Stimulated activated naive CD8-positive, alpha-beta T cell treated with anti-CD3 and anti-CD28 coated beads, Interleukin-15, amount 100 ng/mL, for 72 hours (primary cell): ENCODE results near the gene SLC37A1.
A peak's percentile ranks its signal among the peaks of the same experiment; 100 is the strongest.
"Not testable (repeated sequence)": the region's sequence is repeated elsewhere in the genome, so short reads cannot be mapped to it uniquely, and the experiment has no call there.

Experiments
- ATAC-seq: fragments of 150-1000 bp; cut with Tn5 transposase; 2 replicates; pipeline ENCODE4 v1.10.0; 2021; ENCODE audit warnings: mild to moderate bottlenecking, moderate library complexity
- DNase-seq, 2 donors: peaks; one replicate each; pipeline ENCODE4 v3.0.0; 2021 to 2022
- H3K27ac Mint-ChIP-seq, 2 donors: one replicate each; pipeline ENCODE4 v1.8.0; 2022; ENCODE audit warnings: mild to moderate bottlenecking in 2 of 2, mixed read lengths in 2 of 2, moderate library complexity in 2 of 2
- H3K27me3 Mint-ChIP-seq: one replicate; pipeline ENCODE4 v1.8.0; 2022; ENCODE audit warnings: mixed read lengths
- H3K4me1 Mint-ChIP-seq: one replicate; pipeline ENCODE4 v1.8.0; 2022; ENCODE audit warnings: mild to moderate bottlenecking, mixed read lengths
- H3K4me3 Mint-ChIP-seq, 2 donors: one replicate each; pipeline ENCODE4 v1.8.0; 2022; ENCODE audit warnings: mild to moderate bottlenecking in 2 of 2, mixed read lengths in 2 of 2, moderate library complexity in 1 of 2
- H3K9me3 Mint-ChIP-seq, 2 donors: one replicate each; pipeline ENCODE4 v1.8.0; 2022; ENCODE audit warnings: mixed read lengths in 2 of 2

Gene SLC37A1

GRCh38 chr21:42513151-42513984 is at the start of gene SLC37A1:
Gene SLC37A1, plus strand, starts transcription at chr21:42513852. Its CDS starts 4,603 bp downstream, at chr21:42518455.
- DNase-seq = peak; percentile 45 to 48
- no peaks in the 10 kb centered on the region for H3K27me3 Mint-ChIP-seq
- ATAC-seq = peak; percentile 81
- H3K4me3 Mint-ChIP-seq = peak within 1 kb of the TSS; percentile 87
- H3K4me1 Mint-ChIP-seq = peaks cover 42% of the 10 kb centered on the region
- no peaks in the 10 kb centered on the region for H3K9me3 Mint-ChIP-seq
- H3K27ac Mint-ChIP-seq = peak within 1 kb of the TSS; percentile 88 to 89

- Mint-ChIP-seq H3K27me3 (peaks cover 7% of the 10 kb centered on the region), H3K4me3 (peak overlapping the region; percentile 73), H3K4me1 (peaks cover 75% of the 10 kb centered on the region), H3K27ac (peak overlapping the region; percentile 79 to 99), H3K9me3 (no peaks in the 10 kb centered on the region)
- DNase-seq (peak; percentile 69 to 77), ATAC-seq (peak; percentile 82)
Observed at GRCh38 chr21:42463861-42464515, 49.7 kb upstream of the SLC37A1 start.

- Mint-ChIP-seq H3K27ac (peak overlapping the region in 1 of 2 donors; percentile 55), H3K27me3 (peaks cover 7% of the 10 kb centered on the region), H3K4me3 (peak overlapping the region; percentile 51 to 67), H3K4me1 (peaks cover 71% of the 10 kb centered on the region), H3K9me3 (no peaks in the 10 kb centered on the region)
- ATAC-seq (no peak), DNase-seq (no peak)
Observed at GRCh38 chr21:42465008-42465802, 48.4 kb upstream of the SLC37A1 start.

GRCh38 chr21:42465803-42466127 is 47.9 kb upstream of the SLC37A1 start:
- H3K4me1 Mint-ChIP-seq = peaks cover 65% of the 10 kb centered on the region
- peaks cover 7% of the 10 kb centered on the region for H3K27me3 Mint-ChIP-seq
- H3K9me3 Mint-ChIP-seq = no peaks in the 10 kb centered on the region
- DNase-seq (no peak), ATAC-seq (no peak)
- H3K4me3 Mint-ChIP-seq = peak overlapping the region in 1 of 2 donors; percentile 51
- H3K27ac Mint-ChIP-seq = no peak overlapping the region

GRCh38 chr21:42466700-42467099 is 47.0 kb upstream of the SLC37A1 start:
- ATAC-seq = no peak
- peaks cover 56% of the 10 kb centered on the region for H3K4me1 Mint-ChIP-seq
- no peak for DNase-seq
- H3K4me3 Mint-ChIP-seq = no peak overlapping the region
- peaks cover 7% of the 10 kb centered on the region for H3K27me3 Mint-ChIP-seq
- H3K9me3 Mint-ChIP-seq = no peaks in the 10 kb centered on the region
- no peak overlapping the region for H3K27ac Mint-ChIP-seq

GRCh38 chr21:42467140-42467983 is 46.3 kb upstream of the SLC37A1 start:
- Mint-ChIP-seq H3K27me3 (peaks cover 7% of the 10 kb centered on the region), H3K9me3 (no peaks in the 10 kb centered on the region), H3K27ac (no peak overlapping the region), H3K4me1 (peaks cover 49% of the 10 kb centered on the region), H3K4me3 (no peak overlapping the region)
- ATAC-seq (no peak), DNase-seq (no peak)

GRCh38 chr21:42468491-42469131 is 45.0 kb upstream of the SLC37A1 start:
- H3K27me3 Mint-ChIP-seq = peaks cover 7% of the 10 kb centered on the region
- no peak overlapping the region for H3K4me3 Mint-ChIP-seq
- H3K27ac Mint-ChIP-seq = peak overlapping the region in 1 of 2 donors; percentile 42
- DNase-seq (no peak), ATAC-seq (no peak)
- peaks cover 37% of the 10 kb centered on the region for H3K4me1 Mint-ChIP-seq
- no peaks in the 10 kb centered on the region for H3K9me3 Mint-ChIP-seq

- H3K9me3 Mint-ChIP-seq = no peaks in the 10 kb centered on the region
- no peak overlapping the region for H3K4me3 Mint-ChIP-seq
- peaks cover 7% of the 10 kb centered on the region for H3K27me3 Mint-ChIP-seq
- DNase-seq (no peak), ATAC-seq (no peak)
- peaks cover 35% of the 10 kb centered on the region for H3K4me1 Mint-ChIP-seq
- H3K27ac Mint-ChIP-seq = no peak overlapping the region
Observed at GRCh38 chr21:42469272-42469671, 44.4 kb upstream of the SLC37A1 start.

- H3K9me3 Mint-ChIP-seq, H3K27me3 Mint-ChIP-seq, H3K27ac Mint-ChIP-seq, ATAC-seq, DNase-seq, H3K4me3 Mint-ChIP-seq: not testable (repeated sequence)
- peaks cover 32% of the 10 kb centered on the region for H3K4me1 Mint-ChIP-seq
Observed at GRCh38 chr21:42469726-42470125, 43.9 kb upstream of the SLC37A1 start.

- peaks cover 7% of the 10 kb centered on the region for H3K27me3 Mint-ChIP-seq
- H3K4me3 Mint-ChIP-seq = no peak overlapping the region
- no peaks in the 10 kb centered on the region for H3K9me3 Mint-ChIP-seq
- H3K27ac Mint-ChIP-seq = peak overlapping the region in 1 of 2 donors; percentile 71
- ATAC-seq (no peak), DNase-seq (no peak)
- peaks cover 19% of the 10 kb centered on the region for H3K4me1 Mint-ChIP-seq
Observed at GRCh38 chr21:42471206-42471605, 42.4 kb upstream of the SLC37A1 start.

- no peak overlapping the region for H3K4me3 Mint-ChIP-seq
- DNase-seq = peak in 1 of 2 donors; percentile 0
- H3K4me1 Mint-ChIP-seq = peaks cover 17% of the 10 kb centered on the region
- no peak overlapping the region for H3K27ac Mint-ChIP-seq
- ATAC-seq = no peak
- H3K27me3 Mint-ChIP-seq = peaks cover 7% of the 10 kb centered on the region
- no peaks in the 10 kb centered on the region for H3K9me3 Mint-ChIP-seq
Observed at GRCh38 chr21:42471716-42472330, 41.8 kb upstream of the SLC37A1 start.

- ATAC-seq = no peak
- no peak overlapping the region for H3K4me3 Mint-ChIP-seq
Observed at GRCh38 chr21:42472521-42472920, 41.1 kb upstream of the SLC37A1 start.

GRCh38 chr21:42473498-42474042 is 40.1 kb upstream of the SLC37A1 start:
- DNase-seq (peak in 1 of 2 donors; percentile 7), ATAC-seq (no peak)
- Mint-ChIP-seq H3K27ac (peak overlapping the region in 1 of 2 donors; percentile 74), H3K9me3 (no peaks in the 10 kb centered on the region), H3K4me3 (no peak overlapping the region), H3K27me3 (no peaks in the 10 kb centered on the region), H3K4me1 (peaks cover 7% of the 10 kb centered on the region)

More at GRCh38 chr21:42472521-42472920, 41.1 kb upstream of the SLC37A1 start:
- H3K27ac Mint-ChIP-seq = no peak overlapping the region
- peaks cover 4% of the 10 kb centered on the region for H3K27me3 Mint-ChIP-seq
- peak in 1 of 2 donors; percentile 0 for DNase-seq
- no peaks in the 10 kb centered on the region for H3K9me3 Mint-ChIP-seq
- H3K4me1 Mint-ChIP-seq = peaks cover 10% of the 10 kb centered on the region
